H4 (cell line): Measurements from ENCODE around the gene METTL5. TPM values are rescaled to one million over a fixed set of nuclear protein-coding genes. Genes with fewer than 3 reads are reported as not detected.
A peak's percentile ranks its signal among the peaks of the same experiment; 100 is the strongest.

ENCODE experiments used
- DNase-seq: peaks from one replicate; pipeline ENCODE4 v3.0.0-alpha.2; 2015; ENCODE audit warnings: low spot score
- total RNA-seq: library from RNA; depleted of rRNA; stranded (reverse); fragments of >200 nt; shearing (Covaris generic); gene quantifications from 2 replicates; pipeline ENCODE4 v1.2.3, GENCODE V29; 2014; rRNA removed

The METTL5 gene
- total RNA-seq, 1 experiment from 2014 or later, result 128 TPM

DNA sequence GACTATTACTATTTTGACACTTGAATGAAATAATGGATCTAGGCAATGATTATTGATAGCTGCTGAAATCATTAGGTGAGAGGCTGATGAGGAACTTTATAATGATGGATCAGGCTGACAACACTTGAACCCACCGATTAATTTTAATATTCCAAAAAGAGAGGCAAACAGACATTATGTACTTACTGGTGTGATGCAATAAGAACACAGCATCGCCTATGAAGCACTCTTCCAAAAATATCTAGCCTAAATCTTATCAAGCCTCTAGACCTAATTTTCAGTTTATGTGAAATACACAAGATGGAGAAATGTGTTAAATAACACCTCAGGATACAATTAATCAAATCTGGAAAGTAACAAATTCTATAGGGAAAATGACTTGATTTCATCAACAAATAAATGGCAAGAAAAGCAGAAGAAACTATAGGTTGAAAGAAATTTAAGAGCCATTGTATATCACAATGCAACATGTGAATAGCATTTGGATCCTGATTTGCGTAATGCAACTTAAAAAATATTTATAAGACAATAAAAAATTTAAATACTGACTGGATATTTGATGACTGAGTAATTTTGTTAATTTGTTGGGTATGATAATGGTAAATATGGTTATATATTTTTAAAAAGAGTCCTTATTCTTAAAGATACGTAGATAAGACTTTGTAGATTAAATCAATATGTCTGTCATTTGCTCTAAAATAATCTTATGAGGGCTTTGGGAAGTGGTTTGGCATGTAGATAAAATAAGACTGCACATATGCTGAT, 43.3 kb downstream of the METTL5 start:
- no peak for DNase-seq

DNA sequence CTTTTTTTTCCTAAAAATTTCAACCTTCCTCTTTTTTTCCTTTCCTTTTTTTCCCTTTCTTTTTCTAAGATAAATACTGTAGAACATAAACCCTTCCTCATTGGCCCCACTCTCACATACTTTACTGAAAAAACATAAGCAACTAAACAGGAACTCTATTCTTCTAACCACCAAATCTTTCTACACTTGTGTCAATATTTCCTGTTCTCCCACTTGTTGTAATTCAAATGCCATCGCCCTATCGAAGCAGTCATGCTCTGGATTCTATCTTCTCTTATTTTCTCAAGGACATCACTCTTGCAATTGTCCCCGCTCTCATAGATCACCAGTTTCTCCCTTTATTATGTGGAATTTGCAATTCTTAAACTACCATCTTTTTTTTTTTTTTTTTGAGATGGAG, 46.3 kb downstream of the METTL5 start:
- no peak for DNase-seq

DNA sequence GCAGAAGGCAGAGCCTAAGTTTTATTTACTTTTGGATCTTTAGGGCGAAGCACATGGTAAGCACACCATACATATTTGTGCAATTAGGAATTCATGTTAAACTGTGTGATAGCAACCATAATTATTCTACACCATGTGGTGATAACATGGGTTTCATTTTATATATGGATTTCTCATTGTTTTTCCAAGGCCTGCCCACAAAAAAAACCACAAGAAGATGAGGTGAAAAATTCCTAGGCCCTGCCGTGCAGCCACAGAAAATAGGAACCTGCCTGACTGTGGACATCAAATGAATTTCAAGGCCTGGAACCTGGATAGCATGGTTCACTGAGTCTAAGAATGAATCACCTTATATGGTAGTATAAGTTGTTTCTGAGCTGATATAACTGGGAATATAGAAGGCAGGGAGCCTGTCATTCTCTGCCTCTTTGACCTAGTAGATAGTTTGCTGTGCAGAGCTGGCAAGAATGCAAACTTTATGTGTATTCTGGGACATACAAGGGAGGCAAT, 48.4 kb downstream of the METTL5 start:
- no peak for DNase-seq

DNA sequence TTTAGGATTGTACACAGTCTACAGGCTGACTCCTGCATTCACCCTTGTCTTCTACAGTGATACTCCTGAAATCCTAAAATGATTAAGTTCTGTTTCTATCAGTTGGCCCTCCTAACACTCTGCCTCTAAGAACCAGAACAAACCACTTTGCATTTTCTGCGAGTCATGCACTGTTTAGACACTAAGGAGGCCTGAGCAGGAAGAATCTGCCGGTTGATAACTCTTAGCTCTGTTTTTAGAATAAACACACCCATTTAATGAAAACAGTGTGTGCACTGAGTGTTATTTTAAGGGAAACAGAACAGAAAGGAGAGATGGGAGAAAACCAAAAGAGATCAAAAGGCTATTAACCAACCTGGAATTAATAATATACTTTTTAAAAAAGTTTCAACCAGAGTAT, 48.9 kb downstream of the METTL5 start:
- no peak for DNase-seq

DNA sequence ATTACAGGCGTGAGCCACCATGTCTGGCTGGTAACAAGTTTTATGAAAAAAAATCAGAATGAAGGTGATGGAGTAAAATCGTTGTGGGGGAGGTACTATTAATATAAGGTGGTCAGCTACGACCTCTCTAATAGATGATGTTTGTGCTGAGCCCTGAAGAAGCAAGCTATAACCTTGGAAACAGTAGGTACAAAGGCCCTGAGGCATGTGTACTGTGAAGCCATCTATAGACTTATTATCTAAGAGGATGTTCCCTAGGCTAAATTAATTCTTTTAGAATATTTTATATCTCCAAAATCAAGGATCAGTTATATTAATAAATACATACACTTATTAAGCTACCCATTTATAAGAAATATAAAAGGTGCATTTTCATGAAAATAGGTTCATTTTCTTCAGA, 49.4 kb downstream of the METTL5 start:
- no peak for DNase-seq

DNA sequence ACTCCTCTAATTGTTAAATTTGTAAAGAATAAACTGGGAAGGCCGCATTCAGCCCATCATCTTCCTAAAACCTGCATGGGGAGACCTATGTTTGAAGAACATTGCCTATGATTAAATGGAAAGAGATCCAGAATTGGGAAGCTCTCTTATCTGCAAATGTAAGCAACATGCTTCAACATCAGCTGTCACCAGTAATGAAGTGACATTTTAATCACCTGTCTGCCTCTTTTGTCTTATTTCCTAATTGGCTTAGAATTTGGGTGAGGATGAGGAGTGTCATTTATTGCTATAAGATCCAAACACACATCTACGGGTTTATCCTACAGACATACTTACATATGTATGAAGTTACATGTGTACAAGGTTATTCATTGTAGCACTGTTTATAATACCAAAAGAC, 52.1 kb downstream of the METTL5 start:
- no peak for DNase-seq

DNA sequence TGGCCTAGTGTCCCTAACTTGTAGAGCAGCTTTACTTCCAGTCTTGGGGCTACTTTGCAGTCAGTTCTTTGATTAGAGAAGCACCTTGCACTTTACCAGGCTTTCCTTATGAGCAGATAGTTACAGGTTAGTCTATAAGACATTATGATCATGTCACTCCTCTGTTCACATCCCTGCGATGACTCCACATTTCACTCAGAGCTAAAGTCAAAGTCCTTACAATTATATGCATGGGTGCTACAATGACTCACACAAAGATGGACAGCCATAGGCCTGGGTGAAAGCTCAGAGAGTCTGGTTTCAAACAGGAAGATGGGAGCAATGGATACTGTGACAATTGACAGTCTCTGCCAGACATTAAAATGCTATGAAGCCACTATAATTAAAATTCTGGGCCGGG, 53.1 kb downstream of the METTL5 start:
- DNase-seq, result no peak

DNA sequence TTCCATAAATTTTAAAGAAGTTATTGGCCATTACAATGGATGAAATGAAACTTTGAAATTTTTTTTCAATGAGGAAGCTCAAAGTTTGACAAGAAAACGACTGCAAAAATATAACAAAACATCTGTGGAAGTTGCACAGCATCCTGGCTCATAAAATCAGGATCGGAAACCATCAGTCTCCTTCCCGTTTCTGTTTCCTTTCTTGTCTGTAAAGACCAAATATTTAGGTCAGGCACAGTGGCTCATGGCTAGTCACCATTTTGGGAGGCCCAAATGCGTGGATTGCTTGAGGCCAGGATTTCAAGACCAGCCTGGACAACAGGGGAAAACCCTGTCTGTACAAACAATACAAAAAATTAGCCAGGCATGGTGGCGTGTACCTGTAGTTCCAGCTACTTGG, 53.7 kb downstream of the METTL5 start:
- DNase-seq, result no peak

DNA sequence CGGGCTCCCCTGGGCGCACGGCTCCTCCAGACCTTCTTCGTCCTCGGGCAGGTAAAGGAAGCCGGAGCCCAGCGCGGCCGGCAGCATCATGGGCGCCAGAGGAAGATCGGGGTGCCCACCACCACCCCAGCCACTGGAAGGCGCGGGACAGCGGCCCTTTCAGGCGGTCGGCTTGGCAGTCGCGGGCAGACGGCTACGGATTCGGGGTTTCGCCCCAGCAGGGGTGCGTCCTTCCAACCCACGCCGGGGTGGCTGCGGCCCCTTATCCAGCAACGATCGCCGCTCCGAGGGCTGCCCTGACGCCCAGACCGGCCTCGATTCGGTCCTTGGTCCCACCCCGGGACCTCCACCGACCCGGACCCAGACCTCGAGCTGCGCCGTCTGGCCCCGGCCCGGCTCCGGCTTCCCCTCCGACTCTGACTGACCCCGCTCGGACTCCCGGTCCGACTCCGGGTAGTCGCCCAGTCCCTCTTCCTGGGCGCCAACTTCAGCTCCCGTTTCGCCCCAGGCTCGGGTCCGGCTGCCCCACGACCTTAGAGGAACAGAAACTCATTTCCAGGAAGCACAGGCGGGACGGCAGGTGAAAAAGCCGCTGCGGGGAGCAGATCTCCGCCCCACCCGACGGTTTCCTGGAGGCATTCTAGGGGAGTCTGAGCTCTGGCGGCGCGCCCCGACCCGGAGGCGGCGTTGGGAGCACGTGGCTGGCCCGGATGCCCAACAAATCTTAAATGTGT, 56.3 kb downstream of the METTL5 start:
- DNase-seq, result no peak

DNA sequence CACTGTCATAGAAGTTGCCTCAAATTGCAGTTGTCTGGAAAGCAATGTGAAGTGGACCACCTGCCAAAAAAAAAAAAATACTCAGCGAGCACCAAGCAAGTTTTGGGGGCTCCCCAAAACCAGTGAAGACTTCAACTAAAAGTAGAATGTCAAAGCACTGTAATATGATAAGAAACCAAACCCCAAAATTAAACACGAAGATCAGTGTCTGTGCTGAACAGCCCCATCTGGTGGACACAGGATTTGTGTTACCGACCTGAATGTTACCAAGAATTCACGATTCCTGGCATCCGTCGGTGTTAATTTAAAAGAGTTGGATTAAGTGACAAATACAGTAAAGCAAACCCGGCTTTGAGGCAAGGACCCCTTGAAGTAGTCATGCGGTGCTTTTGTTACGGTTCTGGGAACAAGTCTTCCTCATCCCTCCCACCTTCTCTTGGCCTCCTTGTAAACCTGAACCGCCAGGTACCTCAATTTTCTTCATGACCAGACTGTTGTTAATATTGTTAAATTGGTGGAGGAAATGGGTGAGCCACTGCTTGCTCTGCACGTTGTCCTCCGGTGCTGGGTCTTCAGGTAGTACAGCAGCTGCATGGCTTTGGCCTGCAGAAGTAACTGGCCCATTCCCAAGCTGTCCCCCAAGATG, 57.3 kb downstream of the METTL5 start:
- peak; percentile 28 for DNase-seq

DNA sequence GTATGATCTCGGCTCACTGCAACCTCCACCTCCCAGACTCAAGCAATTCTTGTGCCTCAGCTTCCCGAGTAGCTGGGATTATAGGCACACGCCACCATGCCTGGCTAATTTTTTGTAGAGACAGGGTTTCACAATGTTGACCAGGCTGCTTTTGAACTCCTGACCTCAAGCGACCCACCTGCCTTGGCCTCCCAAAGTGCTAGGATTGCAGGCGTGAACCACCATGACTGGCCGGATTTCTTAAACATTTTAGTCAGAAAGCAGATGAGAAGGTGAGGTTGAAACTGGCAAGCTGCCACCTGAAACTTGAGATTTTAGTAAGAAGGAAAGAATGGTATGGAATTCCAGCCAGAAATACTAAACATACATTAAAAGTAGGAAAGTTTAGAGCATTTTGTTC, 59.2 kb downstream of the METTL5 start:
- no peak for DNase-seq

DNA sequence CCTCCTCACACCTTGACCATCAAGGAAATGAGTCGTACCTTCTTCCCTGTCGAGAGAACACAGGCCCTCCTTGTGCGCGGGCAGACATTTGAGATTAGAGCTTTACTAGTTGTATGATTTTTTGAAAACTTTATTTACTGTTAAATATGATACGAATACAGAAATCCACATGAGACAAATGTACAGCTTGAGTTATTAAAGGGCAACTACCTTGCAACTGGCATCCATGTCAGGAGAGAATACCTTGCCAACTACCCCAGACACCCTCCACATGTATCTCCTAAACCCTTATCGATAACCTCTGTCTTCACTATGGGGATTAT, 62.8 kb downstream of the METTL5 start:
- DNase-seq, result no peak

Other genes with a start within 250 kb of the METTL5 start
- 15.8 and 21.3 TPM in 2 replicates for gene PPIG, start 240.6 kb downstream of the METTL5 start, total RNA-seq
- not detected in 2 replicates for gene CFAP210, start 130.5 kb downstream of the METTL5 start, total RNA-seq
- 5.0 and 7.1 TPM in 2 replicates for gene PHOSPHO2, start 130.4 kb downstream of the METTL5 start, total RNA-seq
- gene KLHL23, start 91.1 kb downstream of the METTL5 start, total RNA-seq, result 9.4 and 11.7 TPM in 2 replicates
- gene SSB, start 26.0 kb downstream of the METTL5 start, total RNA-seq, result 117 and 125 TPM in 2 replicates
- 9.8 and 17.1 TPM in 2 replicates for gene UBR3, start 2.5 kb upstream of the METTL5 start, total RNA-seq